RWPE2 (cell line): ENCODE measurements around the gene MBOAT1.

ENCODE experiments used
- ATAC-seq: fragments of 200-7000 bp; cut with Tn5 transposase; 3 replicates; pipeline ENCODE4 v1.9.1; 2021; ENCODE audit warnings: low read depth
- DNase-seq: peaks from one replicate; pipeline ENCODE4 v3.0.0-alpha.2; 2020; ENCODE audit warnings: low spot score
- H3K27ac ChIP-seq: fragments of 450-650 bp; 2 replicates; pipeline ENCODE4 v1.5.1; 2017; ENCODE audit warnings: mild to moderate bottlenecking; ENCODE audit not compliant: poor library complexity, severe bottlenecking
- H3K27me3 ChIP-seq: fragments of 250-450 bp; sonication (Bioruptor Pico); 2 replicates; pipeline ENCODE4 v1.5.1; 2021; ENCODE audit warnings: mild to moderate bottlenecking, moderate library complexity; ENCODE audit not compliant: insufficient read depth, poor library complexity, severe bottlenecking
- H3K36me3 ChIP-seq: fragments of 250-450 bp; sonication (Bioruptor Pico); 2 replicates; pipeline ENCODE4 v1.5.1; 2020; ENCODE audit warnings: low read depth, mild to moderate bottlenecking, moderate library complexity
- H3K4me1 ChIP-seq: fragments of 250-450 bp; sonication (Bioruptor Pico); 2 replicates; pipeline ENCODE4 v1.5.1; 2021; ENCODE audit warnings: mild to moderate bottlenecking, moderate library complexity; ENCODE audit not compliant: insufficient read depth, poor library complexity, severe bottlenecking
- H3K4me3 ChIP-seq: fragments of 250-450 bp; sonication (Bioruptor Pico); 2 replicates; pipeline ENCODE4 v1.5.1; 2021; ENCODE audit warnings: mild to moderate bottlenecking, moderate library complexity; ENCODE audit not compliant: severe bottlenecking
- H3K9me3 ChIP-seq: fragments of 250-450 bp; sonication (Bioruptor Pico); 2 replicates; pipeline ENCODE4 v1.5.1; 2021; ENCODE audit warnings: mild to moderate bottlenecking, moderate library complexity; ENCODE audit not compliant: severe bottlenecking
- TF ChIP-seq, protein P1 (sequence below): fragments of 450-650 bp; IDR thresholded peaks from one replicate; pipeline ENCODE4 v1.5.1; 2017; ENCODE audit warnings: mild to moderate bottlenecking, moderate library complexity; ENCODE audit not compliant: poor library complexity, severe bottlenecking

The MBOAT1 gene

DNA sequence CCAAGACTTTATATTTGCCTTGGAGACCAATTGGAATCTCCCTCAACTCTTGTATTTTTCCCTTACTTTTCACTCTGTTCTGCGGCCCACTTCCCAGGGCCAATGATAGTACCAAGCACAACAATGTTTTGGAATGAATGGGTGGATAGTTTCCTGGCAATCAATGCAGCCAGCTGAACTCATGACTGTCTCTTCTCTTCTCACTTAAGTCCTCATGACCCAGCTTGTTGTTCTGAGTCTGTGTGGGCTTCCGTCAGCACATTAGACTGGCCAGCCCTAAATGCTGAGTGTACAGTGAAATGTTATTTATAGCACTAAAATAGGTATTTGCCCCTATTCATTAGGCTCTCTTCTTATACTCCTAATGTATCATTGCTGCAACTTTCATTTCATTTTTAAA is 5.6 kb upstream of the MBOAT1 start:
- no peak for ATAC-seq
- Histone ChIP-seq H3K4me3 (no peak overlapping the region), H3K4me1 (no peaks in the 10 kb centered on the region), H3K27ac (no peak overlapping the region), H3K36me3 (no peaks in the 10 kb centered on the region), H3K27me3 (no peaks in the 10 kb centered on the region), H3K9me3 (no peaks in the 10 kb centered on the region)
- DNase-seq, result no peak
- TF ChIP-seq, protein P1, sequence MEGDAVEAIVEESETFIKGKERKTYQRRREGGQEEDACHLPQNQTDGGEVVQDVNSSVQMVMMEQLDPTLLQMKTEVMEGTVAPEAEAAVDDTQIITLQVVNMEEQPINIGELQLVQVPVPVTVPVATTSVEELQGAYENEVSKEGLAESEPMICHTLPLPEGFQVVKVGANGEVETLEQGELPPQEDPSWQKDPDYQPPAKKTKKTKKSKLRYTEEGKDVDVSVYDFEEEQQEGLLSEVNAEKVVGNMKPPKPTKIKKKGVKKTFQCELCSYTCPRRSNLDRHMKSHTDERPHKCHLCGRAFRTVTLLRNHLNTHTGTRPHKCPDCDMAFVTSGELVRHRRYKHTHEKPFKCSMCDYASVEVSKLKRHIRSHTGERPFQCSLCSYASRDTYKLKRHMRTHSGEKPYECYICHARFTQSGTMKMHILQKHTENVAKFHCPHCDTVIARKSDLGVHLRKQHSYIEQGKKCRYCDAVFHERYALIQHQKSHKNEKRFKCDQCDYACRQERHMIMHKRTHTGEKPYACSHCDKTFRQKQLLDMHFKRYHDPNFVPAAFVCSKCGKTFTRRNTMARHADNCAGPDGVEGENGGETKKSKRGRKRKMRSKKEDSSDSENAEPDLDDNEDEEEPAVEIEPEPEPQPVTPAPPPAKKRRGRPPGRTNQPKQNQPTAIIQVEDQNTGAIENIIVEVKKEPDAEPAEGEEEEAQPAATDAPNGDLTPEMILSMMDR, result no peak

DNA sequence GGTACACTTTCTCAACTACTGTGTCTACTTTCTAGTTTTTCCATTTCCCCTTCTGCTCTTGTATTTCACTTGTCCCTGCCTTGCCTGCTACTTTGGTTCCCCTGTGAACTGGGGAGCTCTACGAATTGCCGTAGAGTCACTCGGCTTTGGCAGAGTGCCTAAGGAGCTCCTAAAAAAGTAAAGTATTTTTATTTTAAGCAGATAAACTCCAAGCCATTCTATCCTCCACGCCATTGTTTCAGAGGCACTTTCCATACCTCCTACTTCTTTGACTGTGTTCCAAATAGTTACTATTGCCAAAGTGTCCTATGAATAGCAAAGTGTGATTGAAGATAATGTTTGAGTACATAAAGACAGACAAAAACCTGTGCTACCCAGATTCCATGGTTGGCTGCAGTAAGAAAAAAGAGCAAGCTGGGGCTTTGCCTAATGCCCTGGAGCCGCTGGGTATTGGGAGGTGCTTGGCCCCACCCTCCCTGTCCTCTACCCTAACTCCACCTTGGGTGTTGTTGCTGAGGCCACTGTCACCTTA is 5.1 kb upstream of the MBOAT1 start:
- DNase-seq (no peak), ATAC-seq (no peak)
- no peaks in the 10 kb centered on the region for H3K27me3 ChIP-seq

DNA sequence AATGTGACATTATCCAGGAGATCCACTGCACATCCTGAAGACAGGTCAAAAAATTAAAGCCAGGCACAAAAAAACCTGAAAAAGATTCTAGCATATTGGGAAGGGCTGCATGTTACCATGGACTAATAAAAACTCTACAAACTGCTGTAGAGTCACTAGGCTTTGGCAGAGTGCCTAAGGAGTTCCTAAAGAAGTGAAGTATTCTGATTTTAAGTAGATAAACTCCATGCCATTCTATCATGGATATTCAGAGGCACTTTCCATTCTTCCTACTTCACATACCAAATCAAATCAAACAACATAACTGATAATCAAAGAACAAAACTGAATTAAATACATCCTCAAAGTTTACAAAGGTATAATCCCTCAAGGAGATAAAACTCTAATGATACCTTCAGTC is 3.0 kb upstream of the MBOAT1 start:
- DNase-seq (no peak), ATAC-seq (no peak)
- peaks cover 5% of the 10 kb centered on the region for H3K4me1 ChIP-seq
- no peaks in the 10 kb centered on the region for H3K27me3 ChIP-seq
- H3K9me3 ChIP-seq, result no peaks in the 10 kb centered on the region
- no peak overlapping the region for H3K4me3 ChIP-seq
- TF ChIP-seq, protein P1, result no peak
- H3K36me3 ChIP-seq, result no peaks in the 10 kb centered on the region
- H3K27ac ChIP-seq, result no peak overlapping the region

More for the DNA sequence above, 5.1 kb upstream of the MBOAT1 start:
- no peak overlapping the region for H3K27ac ChIP-seq
- no peaks in the 10 kb centered on the region for H3K4me1 ChIP-seq
- no peak overlapping the region for H3K4me3 ChIP-seq
- H3K36me3 ChIP-seq, result no peaks in the 10 kb centered on the region
- TF ChIP-seq, protein P1, result no peak
- H3K9me3 ChIP-seq, result no peaks in the 10 kb centered on the region

DNA sequence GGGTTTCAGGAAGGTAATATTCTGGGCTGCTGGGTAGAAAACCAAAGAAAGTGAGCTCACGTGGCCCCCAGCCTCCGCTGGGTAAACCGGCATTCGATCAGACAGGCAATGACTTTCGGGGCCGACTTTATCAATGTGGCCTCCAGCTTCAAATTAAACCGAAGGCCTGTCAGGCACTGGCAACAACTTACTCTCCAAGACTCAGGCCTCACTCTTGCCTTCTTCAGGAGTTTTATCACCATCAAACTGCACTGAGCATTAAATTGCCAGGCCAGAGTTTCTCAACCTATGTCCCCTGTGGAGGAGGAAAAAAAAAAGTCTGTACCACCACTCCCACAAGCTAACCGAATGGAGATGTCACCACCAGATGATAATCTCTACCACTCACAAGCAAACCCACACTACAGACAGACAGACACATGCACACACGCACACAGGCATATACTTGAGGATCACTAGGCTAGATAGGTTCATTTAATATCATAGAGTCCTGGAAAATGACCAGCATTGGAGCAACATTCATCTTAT is 1.1 kb upstream of the MBOAT1 start:
- Histone ChIP-seq H3K4me1 (peaks cover 5% of the 10 kb centered on the region), H3K9me3 (no peaks in the 10 kb centered on the region), H3K27me3 (no peaks in the 10 kb centered on the region), H3K36me3 (no peaks in the 10 kb centered on the region), H3K27ac (peak overlapping the region; percentile 66), H3K4me3 (peak overlapping the region; percentile 71)
- DNase-seq (no peak), ATAC-seq (no peak)
- TF ChIP-seq, protein P1, result no peak

DNA sequence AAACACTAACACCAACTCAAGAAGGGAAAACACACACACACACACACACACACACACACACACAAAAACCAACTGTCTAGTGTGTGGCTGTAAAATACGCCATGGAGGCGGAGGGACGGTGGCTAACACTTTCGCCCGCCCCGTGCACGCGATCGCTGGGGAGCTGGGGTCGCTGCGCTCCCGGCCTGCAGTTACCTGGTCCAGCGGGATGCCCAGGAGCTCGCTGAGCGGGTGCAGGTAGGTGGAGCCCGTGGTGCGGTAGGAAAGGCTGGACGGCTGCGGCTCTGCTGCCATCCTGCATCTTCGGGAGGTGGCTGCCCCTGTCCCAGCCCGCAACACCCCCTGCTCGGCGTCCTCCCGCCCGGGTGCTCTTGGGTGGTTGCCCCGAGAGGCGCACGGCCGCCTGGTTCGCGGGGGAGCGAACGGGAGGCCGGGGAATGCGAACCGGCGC is 303 bp downstream of the MBOAT1 start:
- peaks cover 5% of the 10 kb centered on the region for H3K4me1 ChIP-seq
- peak overlapping the region; percentile 71 for H3K4me3 ChIP-seq
- DNase-seq, result peak; percentile 73
- no peaks in the 10 kb centered on the region for H3K27me3 ChIP-seq
- peak overlapping the region; percentile 66 for H3K27ac ChIP-seq
- no peaks in the 10 kb centered on the region for H3K9me3 ChIP-seq
- peak; percentile 53 for ATAC-seq
- TF ChIP-seq, protein P1, result no peak
- no peaks in the 10 kb centered on the region for H3K36me3 ChIP-seq
